ENCODE results near the gene SMYD1.

SMYD1 gene

DNA sequence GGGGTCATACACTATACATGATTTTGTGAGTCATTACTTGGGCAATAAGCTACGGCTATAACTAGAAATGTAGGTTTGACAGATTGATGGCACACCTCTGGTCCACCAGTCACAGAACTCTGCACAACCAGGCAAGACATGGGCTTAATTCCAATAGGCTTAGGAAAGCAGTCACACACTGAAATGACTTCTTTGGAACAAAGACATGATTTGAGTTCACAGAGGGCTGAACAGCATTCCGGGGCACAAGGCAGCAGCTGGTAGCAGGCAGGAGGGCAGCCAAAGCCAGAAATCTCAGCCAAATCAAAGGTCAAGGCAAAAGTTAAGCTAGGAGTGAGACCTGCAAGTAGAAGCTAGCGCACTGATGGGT, 32.8 kb downstream of the SMYD1 start:
- TF ChIP-seq, protein P1, sequence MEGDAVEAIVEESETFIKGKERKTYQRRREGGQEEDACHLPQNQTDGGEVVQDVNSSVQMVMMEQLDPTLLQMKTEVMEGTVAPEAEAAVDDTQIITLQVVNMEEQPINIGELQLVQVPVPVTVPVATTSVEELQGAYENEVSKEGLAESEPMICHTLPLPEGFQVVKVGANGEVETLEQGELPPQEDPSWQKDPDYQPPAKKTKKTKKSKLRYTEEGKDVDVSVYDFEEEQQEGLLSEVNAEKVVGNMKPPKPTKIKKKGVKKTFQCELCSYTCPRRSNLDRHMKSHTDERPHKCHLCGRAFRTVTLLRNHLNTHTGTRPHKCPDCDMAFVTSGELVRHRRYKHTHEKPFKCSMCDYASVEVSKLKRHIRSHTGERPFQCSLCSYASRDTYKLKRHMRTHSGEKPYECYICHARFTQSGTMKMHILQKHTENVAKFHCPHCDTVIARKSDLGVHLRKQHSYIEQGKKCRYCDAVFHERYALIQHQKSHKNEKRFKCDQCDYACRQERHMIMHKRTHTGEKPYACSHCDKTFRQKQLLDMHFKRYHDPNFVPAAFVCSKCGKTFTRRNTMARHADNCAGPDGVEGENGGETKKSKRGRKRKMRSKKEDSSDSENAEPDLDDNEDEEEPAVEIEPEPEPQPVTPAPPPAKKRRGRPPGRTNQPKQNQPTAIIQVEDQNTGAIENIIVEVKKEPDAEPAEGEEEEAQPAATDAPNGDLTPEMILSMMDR (conservative IDR thresholded peaks at IDR 0.05; ENCODE audit: low read depth, low read length): no peak
- DNase-seq (ENCODE audit: low read depth): no peak

DNA sequence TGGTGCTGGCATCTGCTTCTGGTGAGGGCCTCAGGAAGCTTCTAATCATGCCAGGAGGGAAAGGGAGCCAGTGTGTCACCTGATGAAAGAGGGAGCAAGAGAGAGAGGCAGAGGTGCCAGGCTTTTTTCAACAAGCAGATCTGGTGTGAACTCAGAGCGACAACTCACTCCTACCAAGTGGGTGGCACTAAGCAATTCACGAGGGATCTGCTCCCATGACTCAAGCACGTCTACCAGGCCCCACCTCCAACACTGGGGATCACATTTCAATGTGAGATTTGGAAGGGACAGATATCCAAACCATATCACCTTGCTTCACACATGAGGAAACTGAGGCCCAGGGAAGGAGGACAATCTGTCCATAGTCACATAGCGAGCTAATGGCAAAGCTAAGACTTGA, 41.2 kb downstream of the SMYD1 start:
- DNase-seq (ENCODE audit: low read depth): no peak
- TF ChIP-seq, protein P1 (conservative IDR thresholded peaks at IDR 0.05; ENCODE audit: low read depth, low read length): no peak
- no peak overlapping the region for H3K4me3 ChIP-seq (ENCODE audit: low read depth, low read length)

More for the DNA sequence above, 32.8 kb downstream of the SMYD1 start:
- H3K4me3 ChIP-seq (ENCODE audit: low read depth, low read length): no peak overlapping the region

DNA sequence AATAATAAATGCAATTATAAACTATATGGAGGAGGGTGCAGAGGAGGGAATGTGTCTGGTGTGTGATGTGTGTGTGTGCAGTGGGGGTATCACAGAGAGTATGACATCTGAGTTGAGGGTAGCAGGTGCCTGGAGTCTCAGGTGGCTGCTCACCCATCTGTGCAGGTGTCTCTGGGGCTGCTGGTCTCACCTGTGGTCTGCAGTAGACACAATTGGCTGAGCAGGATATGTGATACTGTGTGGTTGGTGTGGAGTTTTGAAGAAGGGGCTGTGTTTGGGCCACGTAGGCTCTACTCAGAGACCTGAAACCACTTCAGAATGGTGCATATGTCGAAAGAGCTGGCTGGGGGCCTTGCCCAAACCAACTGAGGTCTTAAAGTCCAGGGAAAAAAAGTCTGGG, 43.2 kb downstream of the SMYD1 start:
- TF ChIP-seq, protein P1 (conservative IDR thresholded peaks at IDR 0.05; ENCODE audit: low read depth, low read length): no peak
- DNase-seq (ENCODE audit: low read depth): no peak
- H3K4me3 ChIP-seq (ENCODE audit: low read depth, low read length): no peak overlapping the region

DNA sequence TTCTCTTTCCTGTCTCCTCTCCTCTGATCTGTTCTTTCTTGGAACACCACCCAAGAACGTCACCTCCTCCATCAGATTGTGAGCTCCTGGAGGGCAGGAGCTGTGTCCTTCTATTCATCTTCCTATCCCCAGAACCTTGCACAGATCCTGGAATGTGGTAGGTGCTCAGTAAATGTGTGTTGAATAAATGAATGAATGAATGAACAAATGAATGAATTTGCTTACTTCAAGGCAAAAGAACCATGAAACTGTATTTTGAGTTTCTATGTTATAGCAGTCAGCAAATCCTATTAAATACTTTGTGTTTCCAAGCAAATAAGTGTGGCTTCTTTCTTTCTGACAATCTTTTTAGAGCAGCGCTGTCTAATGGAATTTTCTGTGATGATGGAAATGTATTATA, 45.4 kb downstream of the SMYD1 start:
- TF ChIP-seq, protein P1 (conservative IDR thresholded peaks at IDR 0.05; ENCODE audit: low read depth, low read length): no peak

DNA sequence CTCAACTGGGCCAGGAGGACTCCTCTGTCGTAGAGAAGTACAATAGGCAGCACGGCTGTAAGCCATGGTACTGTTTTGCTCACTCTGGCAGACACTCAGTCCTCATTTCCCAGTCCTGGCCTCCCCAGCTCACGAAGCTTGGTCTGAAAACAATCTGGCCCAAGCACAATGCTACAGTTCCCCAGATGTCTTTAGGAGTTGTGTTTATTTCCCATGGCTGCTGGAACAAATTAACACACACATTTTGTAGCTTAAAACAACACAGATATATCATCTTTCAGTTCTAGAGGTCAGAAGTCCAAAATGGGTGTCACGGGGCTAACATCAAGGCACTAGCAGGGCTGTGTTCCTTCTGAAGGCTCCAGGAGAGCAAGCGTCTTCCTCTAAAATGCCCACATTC, 47.3 kb downstream of the SMYD1 start:
- DNase-seq (ENCODE audit: low read depth): peak; percentile 1
- no peak overlapping the region for H3K4me3 ChIP-seq (ENCODE audit: low read depth, low read length)
- TF ChIP-seq, protein P1 (conservative IDR thresholded peaks at IDR 0.05; ENCODE audit: low read depth, low read length): no peak

More for the DNA sequence above, 45.4 kb downstream of the SMYD1 start:
- H3K4me3 ChIP-seq (ENCODE audit: low read depth, low read length): no peak overlapping the region
- DNase-seq (ENCODE audit: low read depth): no peak

DNA sequence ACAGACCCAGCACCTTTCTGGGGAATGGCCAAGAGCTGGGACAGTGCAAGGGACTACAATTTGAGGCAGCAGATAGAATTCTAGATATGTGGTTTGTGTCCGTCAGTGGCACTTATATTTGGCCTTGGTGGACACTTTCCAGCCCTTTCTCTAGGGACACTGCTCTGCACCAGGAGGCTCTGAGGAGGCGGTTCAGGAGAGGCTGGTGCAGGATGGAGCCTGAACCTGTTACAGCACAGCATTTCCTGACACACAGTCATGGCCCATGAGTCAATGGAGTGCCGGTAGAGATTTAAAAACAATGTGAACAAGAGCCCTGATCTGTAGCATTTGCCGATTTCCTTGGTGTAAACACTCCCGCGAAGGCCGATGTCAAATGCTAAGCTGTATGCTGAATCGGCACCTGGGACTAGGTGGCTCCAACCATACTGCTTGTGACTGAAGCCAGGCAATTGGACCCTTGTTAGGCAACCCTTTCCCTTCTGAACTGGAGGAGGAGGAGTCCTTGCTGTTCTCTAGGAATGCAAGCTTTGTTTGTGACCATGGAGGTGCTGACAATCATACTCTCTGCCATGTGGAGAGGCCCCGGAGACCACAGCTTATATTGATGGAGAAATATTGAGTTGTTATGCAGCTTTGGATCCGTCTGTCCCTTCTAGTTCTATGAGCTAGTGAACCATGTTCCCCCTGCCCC, 48.3 kb downstream of the SMYD1 start:
- DNase-seq (ENCODE audit: low read depth): no peak
- TF ChIP-seq, protein P1 (conservative IDR thresholded peaks at IDR 0.05; ENCODE audit: low read depth, low read length): no peak
- no peak overlapping the region for H3K4me3 ChIP-seq (ENCODE audit: low read depth, low read length)

All from choroid plexus epithelial cell (primary cell).